CD4-positive, alpha-beta T cell (primary cell): ENCODE measurements around the gene MIPOL1. TPM values are rescaled to one million over a fixed set of nuclear protein-coding genes. Genes with fewer than 3 reads are reported as not detected.

Source experiments
- ATAC-seq: fragments of 200-7000 bp; cut with Tn5 transposase; one replicate; pipeline ENCODE4 v1.10.0; 2022; ENCODE audit warnings: mild to moderate bottlenecking; ENCODE audit not compliant: poor library complexity
- CTCF ChIA-PET: fragments of 350-600 bp; sonication (Branson Sonifier 250); formaldehyde crosslinking; loops from one replicate; lab custom pipeline; 2021; ENCODE audit warnings: antibody characterized with exemption, inconsistent platforms; lab: Charles Lee
- POLR2A ChIA-PET: fragments of 350-600 bp; sonication (Branson Sonifier 250); formaldehyde crosslinking; loops from one replicate; lab custom pipeline; 2021; ENCODE audit warnings: antibody characterized with exemption, inconsistent platforms; lab: Charles Lee
- DNase-seq, 14 experiments: peaks; one replicate each; pipeline ENCODE4 v3.0.0-alpha.2; 2013 to 2020; ENCODE audit warnings: mixed read lengths in 2 of 14
- H3K27ac ChIP-seq, 2 donors: one replicate each; pipeline versions ENCODE4 v1.5.1 to v1.7.0; 2013; ENCODE audit warnings: low read length in 2 of 2, low read depth in 1 of 2, mild to moderate bottlenecking in 1 of 2
- H3K27me3 ChIP-seq, 2 experiments: 1 replicate in 1 of 2; 2 replicates in 1 of 2; pipeline versions ENCODE4 v1.6.1 to v1.7.0; 2013; ENCODE audit warnings: low read length in 2 of 2, control low read depth in 1 of 2, mild to moderate bottlenecking in 1 of 2, moderate library complexity in 1 of 2; ENCODE audit not compliant: insufficient read depth in 2 of 2, control insufficient read depth in 1 of 2
- H3K36me3 ChIP-seq: one replicate; pipeline ENCODE4 v1.6.1; 2013; ENCODE audit warnings: low read length, control low read depth; ENCODE audit not compliant: insufficient read depth
- H3K4me1 ChIP-seq: one replicate; pipeline ENCODE4 v1.6.1; 2013; ENCODE audit warnings: low read length, control low read depth; ENCODE audit not compliant: insufficient read depth
- H3K4me3 ChIP-seq: one replicate; pipeline ENCODE4 v1.5.1; 2013; ENCODE audit warnings: mild to moderate bottlenecking, low read length, moderate library complexity
- H3K9me3 ChIP-seq, 2 experiments: 1 replicate in 1 of 2; 2 replicates in 1 of 2; pipeline versions ENCODE4 v1.6.1 to v1.7.0; 2013; ENCODE audit warnings: low read length in 2 of 2, mild to moderate bottlenecking in 2 of 2, control low read depth in 1 of 2, moderate library complexity in 1 of 2; ENCODE audit not compliant: control insufficient read depth in 1 of 2, insufficient read depth in 1 of 2
- H3K27ac Mint-ChIP-seq: one replicate; pipeline ENCODE4 v1.8.0; 2020; ENCODE audit warnings: mixed read lengths
- H3K27me3 Mint-ChIP-seq: one replicate; pipeline ENCODE4 v1.8.0; 2021; ENCODE audit warnings: mixed read lengths
- H3K36me3 Mint-ChIP-seq: one replicate; pipeline ENCODE4 v1.8.0; 2021; ENCODE audit warnings: low read depth, mixed read lengths
- H3K4me1 Mint-ChIP-seq: one replicate; pipeline ENCODE4 v1.8.0; 2021; ENCODE audit warnings: low read depth, mixed read lengths
- H3K4me3 Mint-ChIP-seq: one replicate; pipeline ENCODE4 v1.8.0; 2020; ENCODE audit warnings: mild to moderate bottlenecking, mixed read lengths
- H3K9me3 Mint-ChIP-seq: one replicate; pipeline ENCODE4 v1.8.0; 2020; ENCODE audit warnings: mixed read lengths
- CTCF ChIP-seq: fragments of 200-600 bp; IDR thresholded peaks from one replicate; pipeline ENCODE4 v1.8.0; 2022; ENCODE audit warnings: antibody characterized with exemption, mild to moderate bottlenecking
- intact Hi-C, 2 experiments: fragments of 100-400 bp; cut with DNase I in 1 of 2; cut with micrococcal nuclease in 1 of 2; formaldehyde crosslinking; loops; one replicate each; pipeline versions ENCODE4 v1.15.1 to v1.9.0; 2023 to 2025; cut with DNase I, micrococcal nuclease
- total RNA-seq, 174 experiments: library from RNA in 2 of 174; stranded (reverse) in 2 of 174; gene quantifications; one replicate each; pipeline ENCODE4 v1.2.3 and lab custom pipeline; 2021 to 2026

Gene MIPOL1
- total RNA-seq, 2 experiments from 2014 or later = 0.30 TPM; not detected in 1

GRCh38 chr14:37438444-37438843, 240.7 kb downstream of the MIPOL1 start:
- Histone ChIP-seq H3K4me3 (no peak overlapping the region), H3K27me3 (no peaks in the 10 kb centered on the region), H3K27ac (no peak overlapping the region), H3K9me3 (no peaks in the 10 kb centered on the region), H3K4me1 (no peaks in the 10 kb centered on the region), H3K36me3 (no peaks in the 10 kb centered on the region)
- intact Hi-C loops = no loop called here
- Mint-ChIP-seq H3K27ac (no peak overlapping the region), H3K4me3 (no peak overlapping the region), H3K9me3 (peaks cover 15% of the 10 kb centered on the region), H3K27me3 (no peaks in the 10 kb centered on the region), H3K4me1 (no peaks in the 10 kb centered on the region), H3K36me3 (no peaks in the 10 kb centered on the region)
- ChIA-PET CTCF (no interaction called here), POLR2A (no interaction called here)
- TF ChIP-seq CTCF = no peak
- ATAC-seq (no peak), DNase-seq (no peak)

- H3K9me3 ChIP-seq = peaks cover 0 to 3% of the 10 kb centered on the region in 2 experiments
- CTCF ChIA-PET = no interaction called here
- H3K4me1 Mint-ChIP-seq = no peaks in the 10 kb centered on the region
- intact Hi-C loops = no loop called here
- H3K27me3 ChIP-seq = no peaks in the 10 kb centered on the region
- no peaks in the 10 kb centered on the region for H3K27me3 Mint-ChIP-seq
- no peaks in the 10 kb centered on the region for H3K4me1 ChIP-seq
- ATAC-seq (no peak), DNase-seq (no peak)
- H3K27ac ChIP-seq = no peak overlapping the region
- no peak overlapping the region for H3K4me3 ChIP-seq
- H3K4me3 Mint-ChIP-seq = no peak overlapping the region
- H3K36me3 Mint-ChIP-seq = no peaks in the 10 kb centered on the region
- no peak overlapping the region for H3K27ac Mint-ChIP-seq
- no peaks in the 10 kb centered on the region for H3K36me3 ChIP-seq
- POLR2A ChIA-PET = no interaction called here
- TF ChIP-seq CTCF = no peak
- peaks cover 14% of the 10 kb centered on the region for H3K9me3 Mint-ChIP-seq
Measured at GRCh38 chr14:37443461-37443860, 245.7 kb downstream of the MIPOL1 start.

- ChIA-PET CTCF (no interaction called here), POLR2A (no interaction called here)
- no peak for TF ChIP-seq CTCF
- Histone ChIP-seq H3K36me3 (no peaks in the 10 kb centered on the region), H3K27ac (no peak overlapping the region), H3K9me3 (peaks cover 0 to 3% of the 10 kb centered on the region in 2 experiments), H3K4me1 (no peaks in the 10 kb centered on the region), H3K4me3 (no peak overlapping the region), H3K27me3 (no peaks in the 10 kb centered on the region)
- no peak for ATAC-seq
- Mint-ChIP-seq H3K4me3 (no peak overlapping the region), H3K9me3 (peaks cover 3% of the 10 kb centered on the region), H3K27me3 (no peaks in the 10 kb centered on the region), H3K4me1 (no peaks in the 10 kb centered on the region), H3K27ac (no peak overlapping the region), H3K36me3 (no peaks in the 10 kb centered on the region)
- intact Hi-C loops = no loop called here
- DNase-seq = no peak
Measured at GRCh38 chr14:37447883-37448391, 250.2 kb downstream of the MIPOL1 start.
